NOMO-1 treated with dmso at 0.1 percent for 144 hours (cell line): ENCODE measurements around the gene TSPEAR.

Experiments
- DNase-seq: peaks from one replicate; lab custom pipeline; 2025; ENCODE audit not compliant: unreplicated experiment; lab: John Stamatoyannopoulos, UW

Gene TSPEAR

GRCh38 chr21:44711327-44712202 is at the start of gene TSPEAR:
TSPEAR (minus strand) TSS chr21:44711572; CDS start chr21:44711514, 58 bp downstream.
- no peak for DNase-seq

GRCh38 chr21:44760376-44760775 is 49.0 kb upstream of the TSPEAR start:
- no peak for DNase-seq

GRCh38 chr21:44759628-44760285 is 48.4 kb upstream of the TSPEAR start:
- no peak for DNase-seq

GRCh38 chr21:44758781-44759627 is 47.6 kb upstream of the TSPEAR start:
- no peak for DNase-seq

GRCh38 chr21:44758141-44758561 is 46.8 kb upstream of the TSPEAR start:
- DNase-seq = no peak

- DNase-seq = no peak
Observed at GRCh38 chr21:44757731-44758130, 46.4 kb upstream of the TSPEAR start.

- DNase-seq = no peak
Observed at GRCh38 chr21:44756423-44757185, 45.2 kb upstream of the TSPEAR start.

- no peak for DNase-seq
Observed at GRCh38 chr21:44755227-44755626, 43.9 kb upstream of the TSPEAR start.

- no peak for DNase-seq
Observed at GRCh38 chr21:44753357-44753756, 42.0 kb upstream of the TSPEAR start.

- DNase-seq = no peak
Observed at GRCh38 chr21:44752671-44753235, 41.4 kb upstream of the TSPEAR start.

- no peak for DNase-seq
Observed at GRCh38 chr21:44751799-44752636, 40.6 kb upstream of the TSPEAR start.

- DNase-seq = no peak
Observed at GRCh38 chr21:44751186-44751798, 39.9 kb upstream of the TSPEAR start.

GRCh38 chr21:44750675-44751025 is 39.3 kb upstream of the TSPEAR start:
- no peak for DNase-seq

- DNase-seq = no peak
Observed at GRCh38 chr21:44749759-44750674, 38.6 kb upstream of the TSPEAR start.

- no peak for DNase-seq
Observed at GRCh38 chr21:44749116-44749758, 37.9 kb upstream of the TSPEAR start.

GRCh38 chr21:44748621-44749020 is 37.2 kb upstream of the TSPEAR start:
- no peak for DNase-seq

- DNase-seq = no peak
Observed at GRCh38 chr21:44742418-44743153, 31.2 kb upstream of the TSPEAR start.
